SK-N-SH (cell line): ENCODE measurements around the gene DHRS13. TPM values are rescaled to one million over a fixed set of nuclear protein-coding genes. Genes with fewer than 3 reads are reported as not detected.

ENCODE experiments used
- CTCF ChIA-PET: fragments of 300-600, 350-600 bp; formaldehyde crosslinking; extraction: SDS; loops from one replicate; lab custom pipeline; 2021; lab: Yijun Ruan, JAX
- POLR2A ChIA-PET: fragments of 350-600 bp; sonication (Branson Sonifier 250); formaldehyde crosslinking; extraction: SDS; loops from one replicate; lab custom pipeline; 2020; ENCODE audit warnings: antibody characterized with exemption, inconsistent platforms; lab: Yijun Ruan, JAX
- DNase-seq: peaks from one replicate; pipeline ENCODE4 v3.0.0; 2012
- H2AFZ ChIP-seq: fragments of 200-600 bp; sonication (generic); 2 replicates; pipeline ENCODE4 v1.8.1; 2016; ENCODE audit warnings: antibody characterized with exemption, mild to moderate bottlenecking, low read depth
- H3F3A ChIP-seq: fragments of 200-600 bp; sonication (generic); replicated peaks from 2 replicates; pipeline ENCODE3; 2016; ENCODE audit warnings: antibody characterized with exemption, mild to moderate bottlenecking; ENCODE audit not compliant: insufficient read depth
- H3K27ac ChIP-seq, 2 experiments: fragments of 200-500 bp in 1 of 2; fragments of 200-600 bp in 1 of 2; sonication (Bioruptor generic) in 1 of 2; sonication (generic), shearing (Covaris generic) in 1 of 2; 2 replicates each; pipeline versions ENCODE4 v1.5.1 to v1.6.1; 2014 to 2016; ENCODE audit warnings: low read depth in 2 of 2, inconsistent platforms in 1 of 2, low read length in 1 of 2, mild to moderate bottlenecking in 1 of 2, mixed read lengths in 1 of 2
- H3K27me3 ChIP-seq: fragments of 200-600 bp; sonication (generic), shearing (Covaris generic); 2 replicates; pipeline ENCODE4 v1.6.1; 2016; ENCODE audit warnings: mixed run types; ENCODE audit not compliant: insufficient read depth
- H3K36me3 ChIP-seq, 2 experiments: fragments of 200-500 bp in 1 of 2; fragments of 200-600 bp in 1 of 2; sonication (Bioruptor generic) in 1 of 2; sonication (generic) in 1 of 2; replicated peaks in 1 of 2; 2 replicates each; pipeline versions ENCODE3 to v1.5.1; 2014 to 2016; ENCODE audit warnings: low read length in 1 of 2, mild to moderate bottlenecking in 1 of 2; ENCODE audit not compliant: insufficient read depth in 2 of 2, control insufficient read depth in 1 of 2
- H3K4me1 ChIP-seq, 2 experiments: fragments of 200-500 bp in 1 of 2; fragments of 200-600 bp in 1 of 2; sonication (Bioruptor generic) in 1 of 2; sonication (generic), shearing (Covaris generic) in 1 of 2; 2 replicates each; pipeline versions ENCODE4 v1.5.1 to v1.6.1; 2014 to 2016; ENCODE audit warnings: low read depth in 1 of 2, low read length in 1 of 2, mixed run types in 1 of 2; ENCODE audit not compliant: insufficient read depth in 2 of 2, control insufficient read depth in 1 of 2
- H3K4me2 ChIP-seq: fragments of 200-600 bp; sonication (generic), shearing (Covaris generic); 2 replicates; pipeline ENCODE4 v1.6.1; 2017; ENCODE audit warnings: mixed run types
- H3K4me3 ChIP-seq, 2 experiments: fragments of 200-500 bp in 1 of 2; fragments of 200-600 bp in 1 of 2; sonication (Bioruptor generic) in 1 of 2; sonication (generic), shearing (Covaris generic) in 1 of 2; 2 replicates each; pipeline versions ENCODE4 v1.5.1 to v1.8.1; 2014 to 2016; ENCODE audit warnings: low read depth in 2 of 2, inconsistent platforms in 1 of 2, low read length in 1 of 2, mild to moderate bottlenecking in 1 of 2, mixed read lengths in 1 of 2, moderate library complexity in 1 of 2
- H3K79me2 ChIP-seq: fragments of 200-600 bp; sonication (generic); 2 replicates; pipeline ENCODE4 v1.8.1; 2017; ENCODE audit warnings: mild to moderate bottlenecking; ENCODE audit not compliant: insufficient read depth
- H3K9ac ChIP-seq: fragments of 200-600 bp; sonication (generic); 2 replicates; pipeline ENCODE4 v1.6.1; 2017; ENCODE audit warnings: mixed run types
- H3K9me2 ChIP-seq: fragments of 200-600 bp; sonication (generic); 2 replicates; pipeline ENCODE4 v1.6.1; 2017; ENCODE audit warnings: mixed run types
- H3K9me3 ChIP-seq: fragments of 200-600 bp; sonication (generic); 2 replicates; pipeline ENCODE4 v1.6.1; 2017; ENCODE audit warnings: mixed run types, mild to moderate bottlenecking, moderate library complexity
- H4K20me1 ChIP-seq: fragments of 200-600 bp; sonication (generic); 2 replicates; pipeline ENCODE4 v1.6.1; 2017; ENCODE audit warnings: mild to moderate bottlenecking, mixed run types; ENCODE audit not compliant: insufficient read depth
- CTCF ChIP-seq: fragments of 200-600 bp; sonication (generic); IDR thresholded peaks from 2 replicates; pipeline ENCODE4 v1.6.1; 2017; ENCODE audit warnings: antibody characterized with exemption, mild to moderate bottlenecking, moderate library complexity
- EZH2phosphoT487 ChIP-seq: fragments of 200-600 bp; sonication (generic); IDR thresholded peaks from 2 replicates; pipeline ENCODE4 v1.6.1; 2017; ENCODE audit warnings: low read depth, mixed run types, mild to moderate bottlenecking, antibody characterized with exemption, moderate library complexity, borderline replicate concordance
- FOSL2 ChIP-seq: IDR thresholded peaks from 2 replicates; pipeline ENCODE4 v1.4.0; 2012; ENCODE audit warnings: low read depth, mild to moderate bottlenecking, moderate library complexity, borderline replicate concordance
- FOXM1 ChIP-seq: IDR thresholded peaks from 2 replicates; pipeline ENCODE4 v1.4.0; 2012; ENCODE audit warnings: low read depth, mild to moderate bottlenecking
- GABPA ChIP-seq: IDR thresholded peaks from 2 replicates; pipeline ENCODE4 v1.4.0; 2012; ENCODE audit warnings: low read depth, mild to moderate bottlenecking
- IRF3 ChIP-seq: fragments of 150-350 bp; IDR thresholded peaks from 2 replicates; pipeline ENCODE4 v1.6.1; 2016; ENCODE audit warnings: mild to moderate bottlenecking, low read depth, low read length
- MEF2A ChIP-seq: IDR thresholded peaks from 2 replicates; pipeline ENCODE4 v1.4.0; 2012; ENCODE audit warnings: low read depth, borderline replicate concordance
- NFIC ChIP-seq: IDR thresholded peaks from 2 replicates; pipeline ENCODE4 v1.4.0; 2012; ENCODE audit warnings: borderline replicate concordance
- NRF1 ChIP-seq: IDR thresholded peaks from 2 replicates; pipeline ENCODE4 v1.6.1; 2012; ENCODE audit warnings: low read depth, mild to moderate bottlenecking, low read length
- PBX3 ChIP-seq: IDR thresholded peaks from 2 replicates; pipeline ENCODE4; 2012
- SMC3 ChIP-seq: IDR thresholded peaks from 2 replicates; pipeline ENCODE4 v1.6.1; 2012; ENCODE audit warnings: low read depth, low read length, improper control_type of control experiment
- TAF1 ChIP-seq: IDR thresholded peaks from 2 replicates; pipeline ENCODE4 v1.6.1; 2012; ENCODE audit warnings: low read depth, mild to moderate bottlenecking, low read length, moderate library complexity, borderline replicate concordance
- TCF12 ChIP-seq: IDR thresholded peaks from 2 replicates; pipeline ENCODE4 v1.4.0; 2012
- USF1 ChIP-seq: IDR thresholded peaks from 2 replicates; pipeline ENCODE4 v1.4.0; 2012; ENCODE audit warnings: low read depth, borderline replicate concordance
- YY1 ChIP-seq: IDR thresholded peaks from 2 replicates; pipeline ENCODE4 v1.4.0; 2012; ENCODE audit warnings: low read depth, mild to moderate bottlenecking
- WGBS: methylation state at CpG from one replicate; pipeline ENCODE4 v1.1.6; 2017; ENCODE audit warnings: low lambda C conversion rate; 5-methylcytosine and 5-hydroxymethylcytosine counted together
- polyA plus RNA-seq, 3 experiments: library from polyadenylated mRNA; depleted of rRNA; stranded (reverse); fragments of >200 nt; gene quantifications; 2 replicates each; pipeline ENCODE4 v1.2.3, GENCODE V29; 2012

DHRS13 gene
- polyA plus RNA-seq, 1 of the 3 experiments (the other 2 are of a cell fraction) = 7.4 TPM

GRCh38 chr17:28941251-28941650 is 38.4 kb upstream of the DHRS13 start (continued):
- TF ChIP-seq CTCF (no peak), SMC3 (no peak), YY1 (no peak), NFIC (no peak), TCF12 (no peak), PBX3 (no peak)
- TF ChIP-seq, all 33 proteins: peak for 0

- H3K79me2 ChIP-seq = peaks cover 100% of the 10 kb centered on the region
- H3K9me3 ChIP-seq = no peaks in the 10 kb centered on the region
- H2AFZ ChIP-seq = no peak overlapping the region
- H3K27ac ChIP-seq = no peak overlapping the region
- peaks cover 24 to 31% of the 10 kb centered on the region in 2 experiments for H3K36me3 ChIP-seq
- H4K20me1 ChIP-seq = peaks cover 77% of the 10 kb centered on the region
- no peak overlapping the region for H3K4me3 ChIP-seq
- H3K27me3 ChIP-seq = no peaks in the 10 kb centered on the region
- peaks cover 18% of the 10 kb centered on the region for H3F3A ChIP-seq
- POLR2A ChIA-PET = no interaction called here
- H3K9me2 ChIP-seq = no peaks in the 10 kb centered on the region
- peaks cover 0 to 27% of the 10 kb centered on the region in 2 experiments; a peak in 2 of 4 replicates for H3K4me1 ChIP-seq
- CTCF ChIA-PET = interaction anchor here (0.6 to 2.1 kb wide), 3 partner anchors 13 to 1910 kb away, joined by 3 to 8 read pairs (median 6); no protein-coding TSS in a partner anchor
- no peak for DNase-seq
- 94% methylated on average over 3 of the region's 3 CpGs for WGBS
- H3K4me2 ChIP-seq = no peak overlapping the region
- no peak overlapping the region for H3K9ac ChIP-seq
- no peak for TF ChIP-seq TCF12
- no peak for TF ChIP-seq YY1
- no peak for TF ChIP-seq EZH2phosphoT487
- no peak for TF ChIP-seq IRF3
- TF ChIP-seq USF1 = no peak
- TF ChIP-seq NRF1 = no peak
Observed at GRCh38 chr17:28940675-28941074, 37.8 kb upstream of the DHRS13 start.

- WGBS = 83% methylated on average over 3 of the region's 3 CpGs
- no peak overlapping the region for H3K27ac ChIP-seq
- peaks cover 78% of the 10 kb centered on the region for H4K20me1 ChIP-seq
- DNase-seq = no peak
- no peaks in the 10 kb centered on the region for H3K27me3 ChIP-seq
- no peak overlapping the region for H3K9ac ChIP-seq
- no peak overlapping the region for H3K4me3 ChIP-seq
- H3F3A ChIP-seq = peaks cover 13% of the 10 kb centered on the region
- CTCF ChIA-PET = interaction anchor here (0.6 to 2.1 kb wide), 6 partner anchors 10 to 1911 kb away, joined by 3 to 8 read pairs (median 4); no protein-coding TSS in a partner anchor
- H3K36me3 ChIP-seq = peaks cover 24 to 31% of the 10 kb centered on the region in 2 experiments
- no peaks in the 10 kb centered on the region for H3K9me3 ChIP-seq
- no peaks in the 10 kb centered on the region for H3K9me2 ChIP-seq
- H2AFZ ChIP-seq = no peak overlapping the region
- H3K4me2 ChIP-seq = no peak overlapping the region
- H3K4me1 ChIP-seq = peaks cover 0 to 26% of the 10 kb centered on the region in 2 experiments; a peak in 2 of 4 replicates
- peaks cover 100% of the 10 kb centered on the region for H3K79me2 ChIP-seq
- POLR2A ChIA-PET = no interaction called here
- no peak for TF ChIP-seq FOXM1
- no peak for TF ChIP-seq CTCF
- TF ChIP-seq MEF2A = no peak
- no peak for TF ChIP-seq TAF1
- no peak for TF ChIP-seq GABPA
- no peak for TF ChIP-seq FOSL2
Observed at GRCh38 chr17:28940142-28940541, 37.3 kb upstream of the DHRS13 start.
